DMS114 treated with DMSO at 0.1 percent for 48 hours (cell line): Measurements from ENCODE around the gene SPOCD1.
A peak's percentile ranks its signal among the peaks of the same experiment; 100 is the strongest.

Experiments
- DNase-seq: peaks from one replicate; lab custom pipeline; 2025; ENCODE audit not compliant: unreplicated experiment; lab: John Stamatoyannopoulos, UW

SPOCD1 gene

GRCh38 chr1:31757989-31758388 lies 57.8 kb downstream of the SPOCD1 start:
- DNase-seq: no peak

- no peak for DNase-seq
Observed at GRCh38 chr1:31757204-31757679, 58.6 kb downstream of the SPOCD1 start.

- no peak for DNase-seq
Observed at GRCh38 chr1:31756578-31756977, 59.2 kb downstream of the SPOCD1 start.

GRCh38 chr1:31755850-31756492 lies 59.9 kb downstream of the SPOCD1 start:
- DNase-seq: no peak

- no peak for DNase-seq
Observed at GRCh38 chr1:31755197-31755611, 60.6 kb downstream of the SPOCD1 start.

- DNase-seq: no peak
Observed at GRCh38 chr1:31754397-31754796, 61.4 kb downstream of the SPOCD1 start.

GRCh38 chr1:31753707-31754349 lies 62.0 kb downstream of the SPOCD1 start:
- no peak for DNase-seq

GRCh38 chr1:31752952-31753475 lies 62.8 kb downstream of the SPOCD1 start:
- DNase-seq: no peak

- DNase-seq: no peak
Observed at GRCh38 chr1:31752258-31752657, 63.6 kb downstream of the SPOCD1 start.

- no peak for DNase-seq
Observed at GRCh38 chr1:31751822-31752241, 64.0 kb downstream of the SPOCD1 start.

- DNase-seq: no peak
Observed at GRCh38 chr1:31750858-31751510, 64.8 kb downstream of the SPOCD1 start.

- no peak for DNase-seq
Observed at GRCh38 chr1:31749785-31750735, 65.8 kb downstream of the SPOCD1 start.

- no peak for DNase-seq
Observed at GRCh38 chr1:31748365-31748764, 67.5 kb downstream of the SPOCD1 start.

- DNase-seq: no peak
Observed at GRCh38 chr1:31747304-31747703, 68.5 kb downstream of the SPOCD1 start.

GRCh38 chr1:31746687-31747086 lies 69.1 kb downstream of the SPOCD1 start:
- DNase-seq: no peak

- DNase-seq: no peak
Observed at GRCh38 chr1:31745946-31746670, 69.7 kb downstream of the SPOCD1 start.

GRCh38 chr1:31745096-31745945 lies 70.5 kb downstream of the SPOCD1 start:
- peak; percentile 11 for DNase-seq

- no peak for DNase-seq
Observed at GRCh38 chr1:31744165-31744888, 71.5 kb downstream of the SPOCD1 start.
